Measurements from ENCODE around the gene LPP. TPM values are rescaled to one million over a fixed set of nuclear protein-coding genes. Genes with fewer than 3 reads are reported as not detected.

The LPP gene
- polyA plus RNA-seq, 1 donor (not counting 4 experiments of a cell fraction or from before 2014, with no cell fraction given), result 16.0 TPM

DNA sequence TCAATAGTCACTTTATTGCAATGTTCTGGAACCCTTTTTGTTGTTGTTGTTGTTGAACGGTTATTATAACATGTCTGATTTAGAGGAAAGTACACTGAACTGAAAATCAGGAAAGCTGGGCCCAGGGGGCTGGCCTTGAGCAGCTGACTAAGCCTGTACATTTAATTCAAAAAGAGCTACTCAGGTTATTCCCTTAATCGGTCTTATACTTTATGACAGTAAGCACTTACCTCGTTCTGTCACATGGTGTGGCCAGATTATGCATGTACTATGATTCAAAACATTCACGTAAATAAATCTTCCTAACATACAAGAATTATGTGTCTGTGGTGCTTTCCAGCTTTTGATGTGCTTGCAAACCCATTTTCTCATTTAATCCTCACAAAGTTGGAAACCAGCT, 635.3 kb downstream of the LPP start:
- no peak overlapping the region for H2AFZ ChIP-seq (ENCODE audit: control insufficient read depth, low read length)
- no peaks in the 10 kb centered on the region for H3K9me1 ChIP-seq (ENCODE audit: control insufficient read depth, extremely low read depth, insufficient read depth, low read length)
- TF ChIP-seq, protein P1, sequence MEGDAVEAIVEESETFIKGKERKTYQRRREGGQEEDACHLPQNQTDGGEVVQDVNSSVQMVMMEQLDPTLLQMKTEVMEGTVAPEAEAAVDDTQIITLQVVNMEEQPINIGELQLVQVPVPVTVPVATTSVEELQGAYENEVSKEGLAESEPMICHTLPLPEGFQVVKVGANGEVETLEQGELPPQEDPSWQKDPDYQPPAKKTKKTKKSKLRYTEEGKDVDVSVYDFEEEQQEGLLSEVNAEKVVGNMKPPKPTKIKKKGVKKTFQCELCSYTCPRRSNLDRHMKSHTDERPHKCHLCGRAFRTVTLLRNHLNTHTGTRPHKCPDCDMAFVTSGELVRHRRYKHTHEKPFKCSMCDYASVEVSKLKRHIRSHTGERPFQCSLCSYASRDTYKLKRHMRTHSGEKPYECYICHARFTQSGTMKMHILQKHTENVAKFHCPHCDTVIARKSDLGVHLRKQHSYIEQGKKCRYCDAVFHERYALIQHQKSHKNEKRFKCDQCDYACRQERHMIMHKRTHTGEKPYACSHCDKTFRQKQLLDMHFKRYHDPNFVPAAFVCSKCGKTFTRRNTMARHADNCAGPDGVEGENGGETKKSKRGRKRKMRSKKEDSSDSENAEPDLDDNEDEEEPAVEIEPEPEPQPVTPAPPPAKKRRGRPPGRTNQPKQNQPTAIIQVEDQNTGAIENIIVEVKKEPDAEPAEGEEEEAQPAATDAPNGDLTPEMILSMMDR (optimal IDR thresholded peaks at IDR 0.05 in 1 of 3, IDR thresholded peaks at IDR 0.05 in 1 of 3, conservative IDR thresholded peaks at IDR 0.05 in 1 of 3; ENCODE audit: extremely low read depth in 1 of 3, insufficient read depth in 2 of 3, low read length in 3 of 3), result no peak
- TF ChIP-seq EZH2 (IDR thresholded peaks at IDR 0.05; ENCODE audit: low read length), result no peak
- no peak overlapping the region for H3K4me3 ChIP-seq (ENCODE audit: control insufficient read depth in 2 of 3, extremely low read depth in 1 of 3, insufficient read depth in 2 of 3, low read depth in 1 of 3, low read length in 3 of 3)
- H3K4me1 ChIP-seq (ENCODE audit: control insufficient read depth, extremely low read depth, insufficient read depth, low read length), result peaks cover 21% of the 10 kb centered on the region
- dilution Hi-C loops (cut with MboI; ENCODE audit: extremely low pct_ligation_motif_present, low sequenced_read_pairs), result no loop called here
- no peaks in the 10 kb centered on the region for H3K79me2 ChIP-seq (ENCODE audit: control insufficient read depth, insufficient read depth, low read length)
- H3K9me3 ChIP-seq (ENCODE audit: control insufficient read depth, low read depth, low read length), result no peaks in the 10 kb centered on the region
- no peak overlapping the region for H3K4me2 ChIP-seq (ENCODE audit: control insufficient read depth, extremely low read depth, insufficient read depth, low read depth, low read length)
- H4K20me1 ChIP-seq (ENCODE audit: control insufficient read depth, extremely low read depth, insufficient read depth, low read length), result no peaks in the 10 kb centered on the region
- H3K27me3 ChIP-seq (ENCODE audit: control insufficient read depth, extremely low read depth, insufficient read depth, low read length), result no peaks in the 10 kb centered on the region
- FAIRE-seq (no peak), DNase-seq (ENCODE audit: low read depth, low spot score) (no peak)
- H3K9ac ChIP-seq (ENCODE audit: control insufficient read depth, extremely low read depth, insufficient read depth, low read length), result no peak overlapping the region
- no peak overlapping the region for H3K27ac ChIP-seq (ENCODE audit: control insufficient read depth, insufficient read depth, low read length)
- H3K36me3 ChIP-seq (ENCODE audit: control insufficient read depth in 2 of 2, extremely low read depth in 1 of 2, insufficient read depth in 2 of 2, low read length in 2 of 2), result peaks cover 0 to 2% of the 10 kb centered on the region in 2 experiments

DNA sequence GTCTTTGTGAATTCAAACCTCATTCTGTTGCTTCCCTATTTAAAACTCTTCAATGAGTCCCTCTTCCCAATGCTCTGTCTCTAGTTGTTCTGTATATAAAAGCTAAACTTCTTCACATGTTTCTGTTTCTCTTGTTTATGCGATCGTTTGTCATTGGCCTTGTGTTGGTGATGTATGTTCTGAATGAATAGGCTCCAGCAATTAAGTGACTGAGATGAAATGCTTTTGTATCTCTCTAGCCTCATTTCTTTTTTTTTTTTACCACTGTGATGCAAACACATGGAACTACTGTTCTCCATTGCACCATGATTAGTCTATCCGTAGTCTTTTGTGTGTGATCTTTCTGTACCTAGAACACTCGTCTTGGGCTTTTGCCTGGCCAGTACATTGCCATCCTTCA, 637.4 kb downstream of the LPP start:
- no peak overlapping the region for H3K4me2 ChIP-seq (ENCODE audit: control insufficient read depth, extremely low read depth, insufficient read depth, low read depth, low read length)
- H3K36me3 ChIP-seq (ENCODE audit: control insufficient read depth in 2 of 2, extremely low read depth in 1 of 2, insufficient read depth in 2 of 2, low read length in 2 of 2), result peaks cover 0 to 2% of the 10 kb centered on the region in 2 experiments
- no peaks in the 10 kb centered on the region for H3K9me1 ChIP-seq (ENCODE audit: control insufficient read depth, extremely low read depth, insufficient read depth, low read length)
- H3K4me3 ChIP-seq (ENCODE audit: control insufficient read depth in 2 of 3, extremely low read depth in 1 of 3, insufficient read depth in 2 of 3, low read depth in 1 of 3, low read length in 3 of 3), result no peak overlapping the region
- no peak overlapping the region for H2AFZ ChIP-seq (ENCODE audit: control insufficient read depth, low read length)
- no peaks in the 10 kb centered on the region for H4K20me1 ChIP-seq (ENCODE audit: control insufficient read depth, extremely low read depth, insufficient read depth, low read length)
- H3K79me2 ChIP-seq (ENCODE audit: control insufficient read depth, insufficient read depth, low read length), result no peaks in the 10 kb centered on the region
- peaks cover 21% of the 10 kb centered on the region for H3K4me1 ChIP-seq (ENCODE audit: control insufficient read depth, extremely low read depth, insufficient read depth, low read length)
- DNase-seq (ENCODE audit: low read depth, low spot score) (no peak), FAIRE-seq (no peak)
- H3K9ac ChIP-seq (ENCODE audit: control insufficient read depth, extremely low read depth, insufficient read depth, low read length), result no peak overlapping the region
- H3K27me3 ChIP-seq (ENCODE audit: control insufficient read depth, extremely low read depth, insufficient read depth, low read length), result no peaks in the 10 kb centered on the region
- H3K27ac ChIP-seq (ENCODE audit: control insufficient read depth, insufficient read depth, low read length), result no peak overlapping the region
- TF ChIP-seq, protein P1 (optimal IDR thresholded peaks at IDR 0.05 in 1 of 3, IDR thresholded peaks at IDR 0.05 in 1 of 3, conservative IDR thresholded peaks at IDR 0.05 in 1 of 3; ENCODE audit: extremely low read depth in 1 of 3, insufficient read depth in 2 of 3, low read length in 3 of 3), result no peak
- TF ChIP-seq EZH2 (IDR thresholded peaks at IDR 0.05; ENCODE audit: low read length), result no peak
- dilution Hi-C loops (cut with MboI; ENCODE audit: extremely low pct_ligation_motif_present, low sequenced_read_pairs), result no loop called here
- H3K9me3 ChIP-seq (ENCODE audit: control insufficient read depth, low read depth, low read length), result no peaks in the 10 kb centered on the region

Data from keratinocyte (primary cell).